ENCODE results near the gene HNRNPL. TPM values are rescaled to one million over a fixed set of nuclear protein-coding genes. Genes with fewer than 3 reads are reported as not detected.

HNRNPL gene
- total RNA-seq, 4 donors from 2014 or later = 138 to 180 (median 169) TPM

DNA sequence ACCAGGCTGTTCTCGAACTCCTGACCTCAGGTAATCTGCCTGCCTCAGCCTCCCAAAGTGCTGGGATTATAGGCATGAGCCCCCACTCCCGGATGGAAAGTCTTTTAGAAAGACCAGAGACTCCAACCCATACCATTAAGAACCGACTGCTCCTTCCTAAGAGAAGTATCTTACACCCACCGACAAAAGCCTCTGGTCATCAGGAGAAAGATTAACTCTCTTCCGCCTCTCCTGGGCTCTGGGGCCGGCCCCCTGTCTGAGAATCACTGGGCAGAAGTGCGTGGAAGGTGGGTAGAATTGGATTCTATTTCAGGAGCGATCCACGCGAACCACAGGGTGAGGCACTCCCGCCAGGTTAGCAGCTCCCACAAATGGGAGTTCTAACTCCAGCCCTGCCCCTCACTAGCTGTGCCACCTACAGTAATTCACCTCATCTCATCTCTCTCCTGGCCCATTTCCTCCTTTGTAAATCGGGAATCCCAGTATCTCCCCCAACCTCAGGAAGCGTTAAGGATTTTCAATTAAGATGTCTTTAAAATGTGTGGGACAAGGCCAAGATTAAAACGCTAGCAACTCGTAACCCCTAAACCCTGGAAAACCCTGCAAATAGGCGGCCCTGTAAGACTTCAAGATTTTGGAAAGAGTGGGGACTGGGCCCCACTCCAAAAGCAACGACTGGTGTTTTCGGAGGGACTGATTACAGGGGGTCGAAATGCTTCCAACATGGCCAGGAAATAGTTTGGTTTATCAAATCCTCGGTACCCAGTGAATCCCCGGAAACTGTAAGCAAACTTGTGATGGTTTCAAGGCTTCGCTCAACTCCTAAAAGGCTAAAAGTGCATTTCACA lies 1.3 kb downstream of the HNRNPL start:
- TF ChIP-seq CTCF (IDR thresholded peaks at IDR 0.05) = no peak

GRCh38 chr19:38846097-38846496 lies 3.7 kb downstream of the HNRNPL start:
- no peak for DNase-seq (ENCODE audit: low spot score)
- ATAC-seq (ENCODE audit: low FRiP score) = no peak

More for the DNA sequence above, 1.3 kb downstream of the HNRNPL start:
- DNase-seq (ENCODE audit: low spot score) (no peak), ATAC-seq (ENCODE audit: low FRiP score) (no peak)

GRCh38 chr19:38845374-38846024 lies 4.3 kb downstream of the HNRNPL start:
- DNase-seq (ENCODE audit: low spot score) = no peak

More at GRCh38 chr19:38846097-38846496, 3.7 kb downstream of the HNRNPL start:
- no peak for TF ChIP-seq CTCF (IDR thresholded peaks at IDR 0.05)

DNA sequence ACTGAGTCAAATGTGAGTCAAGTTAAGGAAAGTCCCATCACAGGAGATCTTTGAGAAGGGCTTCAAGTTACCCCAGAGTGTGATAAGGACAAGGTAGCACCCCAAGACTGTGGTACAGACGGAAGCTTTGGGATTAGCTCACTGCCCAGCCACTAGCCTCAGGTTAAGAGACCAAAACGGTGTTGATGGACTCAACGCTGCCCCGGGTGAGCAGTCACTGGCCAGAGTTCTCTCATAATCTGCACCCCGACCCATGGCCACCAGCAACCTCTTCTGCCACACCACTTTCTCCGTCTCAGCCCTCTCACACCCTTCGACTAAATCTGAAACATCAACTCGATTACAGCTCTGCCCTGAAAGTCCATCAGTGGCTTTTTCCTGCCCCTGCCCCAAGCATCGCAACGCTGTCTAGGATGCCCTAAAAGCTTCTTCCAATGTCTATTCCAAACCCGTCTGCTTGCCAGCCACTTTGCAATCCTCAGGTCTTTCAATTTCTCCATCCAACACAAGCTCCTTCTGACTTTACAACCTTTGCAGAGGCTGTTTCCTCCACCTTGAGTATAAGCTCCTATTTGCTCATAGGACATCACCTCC lies 5.6 kb downstream of the HNRNPL start:
- TF ChIP-seq CTCF (IDR thresholded peaks at IDR 0.05) = no peak
- ATAC-seq (ENCODE audit: low FRiP score) (no peak), DNase-seq (ENCODE audit: low spot score) (no peak)

More at GRCh38 chr19:38845374-38846024, 4.3 kb downstream of the HNRNPL start:
- ATAC-seq (ENCODE audit: low FRiP score) = no peak
- no peak for TF ChIP-seq CTCF (IDR thresholded peaks at IDR 0.05)

- no peak for ATAC-seq (ENCODE audit: low FRiP score)
Observed at GRCh38 chr19:38843175-38843758, 6.5 kb downstream of the HNRNPL start.

More at GRCh38 chr19:38843175-38843758, 6.5 kb downstream of the HNRNPL start:
- no peak for TF ChIP-seq CTCF (IDR thresholded peaks at IDR 0.05)
- no peak for DNase-seq (ENCODE audit: low spot score)
